Thyroid gland (tissue), 4 donors: Measurements from ENCODE around the gene ROBO2. TPM values are rescaled to one million over a fixed set of nuclear protein-coding genes. Genes with fewer than 3 reads are reported as not detected.

ENCODE experiments used
- DNase-seq, 2 donors: peaks; one replicate each; pipeline ENCODE4 v3.0.0-alpha.2; 2019
- H3K27ac ChIP-seq, 3 donors: fragments of 200-600 bp; sonication (generic); 1 replicate in 2 of 3; 2 replicates in 1 of 3; pipeline ENCODE4 v1.5.1; 2016 to 2019; ENCODE audit warnings: mild to moderate bottlenecking in 1 of 3, moderate library complexity in 1 of 3
- H3K27me3 ChIP-seq: fragments of 200-600 bp; sonication (generic); one replicate; pipeline ENCODE4 v1.5.1; 2019
- H3K36me3 ChIP-seq, 2 donors: fragments of 200-600 bp; sonication (generic); one replicate each; pipeline ENCODE4 v1.5.1; 2016 to 2019
- H3K4me1 ChIP-seq, 2 donors: fragments of 200-600 bp; sonication (generic); one replicate each; pipeline ENCODE4 v1.5.1; 2017 to 2019
- H3K4me3 ChIP-seq, 3 donors: fragments of 200-600 bp; sonication (generic); replicated peaks in 1 of 3; 1 replicate in 2 of 3; 2 replicates in 1 of 3; pipeline ENCODE4 v1.5.1; 2016; ENCODE audit warnings: mild to moderate bottlenecking in 1 of 3
- H3K9me3 ChIP-seq: fragments of 200-600 bp; sonication (generic); one replicate; pipeline ENCODE4 v1.5.1; 2017
- CTCF ChIP-seq, 6 experiments: fragments of 200-600 bp in 3 of 6; fragments of 450-650 bp in 3 of 6; sonication (generic) in 3 of 6; IDR thresholded peaks; one replicate each; pipeline ENCODE4 v1.5.1; 2016 to 2019; ENCODE audit warnings: antibody characterized with exemption in 6 of 6, mild to moderate bottlenecking in 2 of 6, inconsistent platforms in 1 of 6, moderate library complexity in 1 of 6
- POLR2A ChIP-seq, 2 donors: fragments of 450-650 bp; IDR thresholded peaks; one replicate each; pipeline ENCODE4 v1.6.1; 2017; ENCODE audit warnings: antibody characterized with exemption in 2 of 2, mild to moderate bottlenecking in 2 of 2, moderate library complexity in 1 of 2
- WGBS, 2 donors: methylation state at CpG; one replicate each; pipeline ENCODE4 v1.1.5; 2017; 5-methylcytosine and 5-hydroxymethylcytosine counted together
- intact Hi-C: fragments of 100-400 bp; cut with DNase I; formaldehyde crosslinking; loops from one replicate; pipeline ENCODE4 v1.15.1; 2023
- small RNA-seq: library from RNA; depleted of rRNA; stranded (forward); fragments of <200 nt; gene quantifications from one replicate; pipeline ENCODE3, GENCODE V24; 2016
- total RNA-seq, 4 donors: library from RNA; depleted of rRNA; stranded (reverse); fragments of >200 nt; gene quantifications; one replicate each; pipeline ENCODE4 v1.2.3, GENCODE V29; 2016

Gene ROBO2
- total RNA-seq, 4 donors from 2014 or later: 0.56 to 1.5 TPM; not detected in 2

DNA sequence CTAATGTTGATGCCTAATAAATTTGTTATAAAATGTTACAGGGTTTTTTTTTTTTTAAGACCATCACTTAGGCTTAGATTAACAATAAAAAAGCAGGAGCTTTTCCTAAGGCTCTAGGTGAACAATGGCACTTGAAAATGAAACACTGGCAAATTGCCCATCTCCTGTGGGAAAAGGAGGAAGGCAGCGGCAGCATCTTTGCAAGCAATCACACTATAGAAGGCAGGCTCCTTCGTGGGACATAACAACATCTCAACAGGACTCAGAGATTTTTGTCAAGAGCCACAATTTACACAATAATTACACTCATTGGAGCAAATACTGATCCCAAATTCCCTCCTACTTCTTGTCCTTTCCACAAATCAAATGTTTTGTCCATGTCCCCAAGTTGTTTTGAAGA is 646.7 kb downstream of the ROBO2 start:
- Histone ChIP-seq H3K27me3 (no peaks in the 10 kb centered on the region), H3K9me3 (no peaks in the 10 kb centered on the region), H3K4me1 (no peaks in the 10 kb centered on the region), H3K36me3 (no peaks in the 10 kb centered on the region), H3K27ac (no peak overlapping the region), H3K4me3 (no peak overlapping the region)
- 3 to 9% methylated on average over 2 of the region's 2 CpGs for WGBS, 2 donors
- TF ChIP-seq POLR2A (IDR thresholded peaks at IDR 0.05): no peak
- no peak for TF ChIP-seq CTCF (IDR thresholded peaks at IDR 0.05)
- intact Hi-C loops: no loop called here
- DNase-seq: no peak

- intact Hi-C loops: no loop called here
- 52 to 58% methylated on average over 3 of the region's 3 CpGs for WGBS, 2 donors
- DNase-seq: no peak
These were observed 647.6 kb downstream of the ROBO2 start for GRCh38 chr3:77687545-77687944.

DNA sequence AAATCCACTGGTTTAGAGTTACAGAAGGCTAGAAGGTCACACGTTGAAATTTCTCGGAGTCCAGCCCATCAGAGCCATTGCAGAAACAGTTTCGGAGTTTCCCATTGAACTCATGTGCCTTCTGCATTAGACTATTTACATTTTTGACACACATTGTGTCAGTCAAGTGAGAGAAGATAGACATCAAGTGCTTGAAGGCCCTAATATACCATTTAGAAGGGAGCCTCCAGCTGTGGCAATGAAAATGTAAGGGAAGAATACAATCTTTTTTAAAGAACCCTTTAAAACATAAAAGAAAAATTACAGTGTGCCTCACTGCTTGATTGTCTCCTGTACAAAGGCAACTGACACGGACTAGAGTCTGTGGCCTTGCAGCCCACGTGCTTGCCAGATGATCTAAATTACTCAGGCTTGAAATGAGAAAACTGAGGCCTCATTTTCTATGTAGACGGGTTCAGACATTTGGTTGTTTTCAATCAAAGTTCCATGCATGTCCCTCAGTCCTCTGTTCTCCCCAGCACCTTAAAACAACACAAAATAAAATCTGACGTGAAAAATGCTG is 650.5 kb downstream of the ROBO2 start:
- Histone ChIP-seq H3K36me3 (no peaks in the 10 kb centered on the region), H3K4me3 (no peak overlapping the region), H3K27ac (no peak overlapping the region), H3K4me1 (no peaks in the 10 kb centered on the region), H3K9me3 (no peaks in the 10 kb centered on the region), H3K27me3 (no peaks in the 10 kb centered on the region)
- TF ChIP-seq CTCF (IDR thresholded peaks at IDR 0.05) (no peak), POLR2A (IDR thresholded peaks at IDR 0.05) (no peak)
- no peak for DNase-seq
- intact Hi-C loops: no loop called here
- WGBS, 2 donors: 85 to 89% methylated on average over 7 of the region's 7 CpGs

More at GRCh38 chr3:77687545-77687944, 647.6 kb downstream of the ROBO2 start:
- no peaks in the 10 kb centered on the region for H3K9me3 ChIP-seq
- no peak overlapping the region for H3K4me3 ChIP-seq
- TF ChIP-seq POLR2A (IDR thresholded peaks at IDR 0.05) (no peak), CTCF (IDR thresholded peaks at IDR 0.05) (no peak)
- no peak overlapping the region for H3K27ac ChIP-seq
- no peaks in the 10 kb centered on the region for H3K36me3 ChIP-seq
- no peaks in the 10 kb centered on the region for H3K4me1 ChIP-seq
- H3K27me3 ChIP-seq: no peaks in the 10 kb centered on the region

- no peaks in the 10 kb centered on the region for H3K27me3 ChIP-seq
- H3K4me3 ChIP-seq: no peak overlapping the region
- no peak for DNase-seq
- H3K4me1 ChIP-seq: no peaks in the 10 kb centered on the region
- WGBS, 2 donors: 88 to 91% methylated on average over 2 of the region's 2 CpGs
- H3K9me3 ChIP-seq: no peaks in the 10 kb centered on the region
- TF ChIP-seq CTCF (IDR thresholded peaks at IDR 0.05) (no peak), POLR2A (IDR thresholded peaks at IDR 0.05) (no peak)
- H3K27ac ChIP-seq: no peak overlapping the region
- H3K36me3 ChIP-seq: no peaks in the 10 kb centered on the region
- intact Hi-C loops: no loop called here
These were observed 653.2 kb downstream of the ROBO2 start for GRCh38 chr3:77693147-77693546.

DNA sequence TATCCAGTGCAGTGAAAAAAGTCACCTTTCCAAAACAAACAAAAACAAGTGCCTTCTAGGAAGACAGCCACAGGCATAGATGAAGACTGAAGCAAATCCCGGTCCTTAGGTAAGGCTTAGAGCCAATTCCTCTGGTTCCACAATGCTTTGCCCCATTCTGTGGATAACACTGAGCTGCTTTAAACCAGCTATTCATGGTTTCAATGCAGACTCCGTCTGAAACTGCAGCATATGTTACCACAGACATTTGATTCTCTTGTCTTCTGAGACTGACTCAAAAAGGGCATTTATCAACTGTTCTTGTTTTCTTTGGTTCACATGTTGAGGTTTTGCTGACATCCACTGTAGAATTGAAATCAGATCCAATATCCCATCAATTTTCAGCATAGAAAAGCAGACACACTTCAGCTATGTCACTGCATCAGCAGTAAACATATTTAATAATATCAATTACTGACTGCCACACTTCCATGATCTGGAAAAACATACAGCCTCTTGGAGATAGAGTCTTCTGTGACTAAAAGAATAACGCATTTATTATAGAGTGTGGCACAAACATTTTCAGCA is 659.3 kb downstream of the ROBO2 start:
- Histone ChIP-seq H3K36me3 (no peaks in the 10 kb centered on the region), H3K27ac (no peak overlapping the region), H3K4me3 (no peak overlapping the region), H3K9me3 (no peaks in the 10 kb centered on the region), H3K4me1 (no peaks in the 10 kb centered on the region), H3K27me3 (no peaks in the 10 kb centered on the region)
- TF ChIP-seq POLR2A (IDR thresholded peaks at IDR 0.05) (no peak), CTCF (IDR thresholded peaks at IDR 0.05) (no peak)
- no peak for DNase-seq
- intact Hi-C loops: no loop called here
- 66 to 81% methylated on average over 3 of the region's 3 CpGs for WGBS, 2 donors

Small RNA genes lying within 50 kb of the gene (small RNA-seq; reads per million reads assigned to genes)
- gene RNU6-386P: not detected
